ENCODE results near the gene ACTA2. TPM values are rescaled to one million over a fixed set of nuclear protein-coding genes. Genes with fewer than 3 reads are reported as not detected.

The ACTA2 gene
- total RNA-seq, 1 experiment from 2014 or later = 52.2 TPM

DNA sequence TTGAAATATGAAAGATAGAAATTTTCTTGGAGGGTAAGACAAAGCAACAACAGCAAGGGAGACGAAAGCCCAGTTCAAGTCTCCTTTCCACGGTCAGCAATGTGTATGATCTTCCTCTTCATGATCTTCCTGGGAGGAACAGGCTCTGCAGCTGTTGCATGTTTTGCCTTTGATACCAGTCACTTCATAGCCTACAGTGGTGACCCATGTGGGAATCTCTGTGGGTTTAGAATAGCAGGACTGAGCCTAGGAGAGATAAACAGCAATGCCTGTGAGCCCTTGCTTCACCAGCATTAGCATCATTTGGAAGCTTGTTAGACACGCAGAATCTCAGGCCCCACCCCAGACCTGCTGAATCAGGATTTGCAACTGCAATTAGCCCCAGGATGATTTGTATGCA is 40.7 kb downstream of the ACTA2 start:
- ChIA-PET POLR2A (ENCODE audit: low non-redundant PET) (no interaction called here), CTCF (no interaction called here)
- H3K9me3 ChIP-seq (ENCODE audit: low read depth, low read length, poor library complexity, severe bottlenecking) = no peaks in the 10 kb centered on the region
- TF ChIP-seq, protein P1, sequence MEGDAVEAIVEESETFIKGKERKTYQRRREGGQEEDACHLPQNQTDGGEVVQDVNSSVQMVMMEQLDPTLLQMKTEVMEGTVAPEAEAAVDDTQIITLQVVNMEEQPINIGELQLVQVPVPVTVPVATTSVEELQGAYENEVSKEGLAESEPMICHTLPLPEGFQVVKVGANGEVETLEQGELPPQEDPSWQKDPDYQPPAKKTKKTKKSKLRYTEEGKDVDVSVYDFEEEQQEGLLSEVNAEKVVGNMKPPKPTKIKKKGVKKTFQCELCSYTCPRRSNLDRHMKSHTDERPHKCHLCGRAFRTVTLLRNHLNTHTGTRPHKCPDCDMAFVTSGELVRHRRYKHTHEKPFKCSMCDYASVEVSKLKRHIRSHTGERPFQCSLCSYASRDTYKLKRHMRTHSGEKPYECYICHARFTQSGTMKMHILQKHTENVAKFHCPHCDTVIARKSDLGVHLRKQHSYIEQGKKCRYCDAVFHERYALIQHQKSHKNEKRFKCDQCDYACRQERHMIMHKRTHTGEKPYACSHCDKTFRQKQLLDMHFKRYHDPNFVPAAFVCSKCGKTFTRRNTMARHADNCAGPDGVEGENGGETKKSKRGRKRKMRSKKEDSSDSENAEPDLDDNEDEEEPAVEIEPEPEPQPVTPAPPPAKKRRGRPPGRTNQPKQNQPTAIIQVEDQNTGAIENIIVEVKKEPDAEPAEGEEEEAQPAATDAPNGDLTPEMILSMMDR (conservative IDR thresholded peaks at IDR 0.05; ENCODE audit: low read depth, low read length) = no peak
- TF ChIP-seq EZH2 (IDR thresholded peaks at IDR 0.05; ENCODE audit: borderline replicate concordance, low read depth, low read length, poor library complexity, severe bottlenecking) = no peak
- H3K4me1 ChIP-seq (ENCODE audit: insufficient read depth, low read length, poor library complexity, severe bottlenecking) = peaks cover 27% of the 10 kb centered on the region
- H3K4me3 ChIP-seq (ENCODE audit: low read depth, low read length, poor library complexity, severe bottlenecking) = no peak overlapping the region
- no peak overlapping the region for H3K27ac ChIP-seq (ENCODE audit: low read depth, low read length, poor library complexity, severe bottlenecking)
- no peak for DNase-seq (ENCODE audit: low spot score)
- H3K36me3 ChIP-seq (ENCODE audit: insufficient read depth, low read length, poor library complexity, severe bottlenecking) = peaks cover 57% of the 10 kb centered on the region
- no TSS peak for BruUV-seq (replicated peaks)
- intact Hi-C loops (cut with micrococcal nuclease; ENCODE audit: unreplicated experiment) = no loop called here
- no peaks in the 10 kb centered on the region for H3K27me3 ChIP-seq (replicated peaks; ENCODE audit: insufficient read depth, low read depth, low read length, poor library complexity)

DNA sequence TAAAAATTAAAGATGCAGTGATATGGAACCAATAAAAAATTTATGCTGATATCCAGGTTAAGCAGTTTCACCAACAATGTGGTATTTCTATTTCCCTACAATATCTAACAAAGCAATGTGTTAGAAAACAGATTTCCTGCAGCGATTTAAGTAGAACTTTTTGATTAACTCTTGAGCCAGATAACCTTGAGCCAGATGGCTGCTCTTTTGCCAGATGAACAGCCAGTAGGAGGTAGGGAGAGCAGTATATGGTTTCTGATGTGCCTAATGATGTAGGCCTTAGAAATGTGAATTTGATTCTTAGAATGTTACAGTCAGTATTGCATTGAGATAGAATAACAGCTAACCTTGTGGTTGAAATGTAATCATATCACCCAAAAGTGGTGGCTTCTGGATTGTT is 41.5 kb downstream of the ACTA2 start:
- no TSS peak for BruUV-seq (replicated peaks)
- Histone ChIP-seq H3K27me3 (replicated peaks; ENCODE audit: insufficient read depth, low read depth, low read length, poor library complexity) (no peaks in the 10 kb centered on the region), H3K4me3 (ENCODE audit: low read depth, low read length, poor library complexity, severe bottlenecking) (no peak overlapping the region), H3K9me3 (ENCODE audit: low read depth, low read length, poor library complexity, severe bottlenecking) (no peaks in the 10 kb centered on the region), H3K36me3 (ENCODE audit: insufficient read depth, low read length, poor library complexity, severe bottlenecking) (peaks cover 63% of the 10 kb centered on the region), H3K4me1 (ENCODE audit: insufficient read depth, low read length, poor library complexity, severe bottlenecking) (peaks cover 23% of the 10 kb centered on the region), H3K27ac (ENCODE audit: low read depth, low read length, poor library complexity, severe bottlenecking) (no peak overlapping the region)
- TF ChIP-seq, protein P1 (conservative IDR thresholded peaks at IDR 0.05; ENCODE audit: low read depth, low read length) = no peak
- TF ChIP-seq EZH2 (IDR thresholded peaks at IDR 0.05; ENCODE audit: borderline replicate concordance, low read depth, low read length, poor library complexity, severe bottlenecking) = no peak
- CTCF ChIA-PET = no interaction called here
- POLR2A ChIA-PET (ENCODE audit: low non-redundant PET) = no interaction called here
- intact Hi-C loops (cut with micrococcal nuclease; ENCODE audit: unreplicated experiment) = no loop called here
- DNase-seq (ENCODE audit: low spot score) = no peak

DNA sequence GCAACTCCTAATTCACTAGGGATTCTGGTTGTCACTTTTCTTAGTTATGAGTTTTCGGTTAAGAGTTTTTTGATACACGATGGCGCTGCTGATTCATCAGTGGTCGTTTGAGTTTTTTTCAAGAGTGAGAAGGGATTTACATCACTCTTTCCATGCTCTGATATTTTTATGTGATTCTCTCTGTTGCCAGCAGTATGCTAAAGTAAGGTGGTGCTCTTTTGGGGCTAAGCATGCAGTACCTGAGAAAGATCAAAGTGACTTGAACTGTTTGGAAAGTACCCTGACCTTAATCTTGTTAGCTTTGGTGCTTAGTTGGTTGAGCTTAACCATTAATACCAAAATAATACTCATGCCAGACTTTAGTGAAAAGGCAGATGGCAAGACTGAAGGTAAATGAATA is 44.4 kb downstream of the ACTA2 start:
- Histone ChIP-seq H3K4me1 (ENCODE audit: insufficient read depth, low read length, poor library complexity, severe bottlenecking) (peaks cover 6% of the 10 kb centered on the region), H3K36me3 (ENCODE audit: insufficient read depth, low read length, poor library complexity, severe bottlenecking) (peaks cover 72% of the 10 kb centered on the region), H3K27ac (ENCODE audit: low read depth, low read length, poor library complexity, severe bottlenecking) (no peak overlapping the region), H3K27me3 (replicated peaks; ENCODE audit: insufficient read depth, low read depth, low read length, poor library complexity) (no peaks in the 10 kb centered on the region), H3K9me3 (ENCODE audit: low read depth, low read length, poor library complexity, severe bottlenecking) (no peaks in the 10 kb centered on the region), H3K4me3 (ENCODE audit: low read depth, low read length, poor library complexity, severe bottlenecking) (no peak overlapping the region)
- CTCF ChIA-PET = no interaction called here
- no peak for DNase-seq (ENCODE audit: low spot score)
- TF ChIP-seq, protein P1 (conservative IDR thresholded peaks at IDR 0.05; ENCODE audit: low read depth, low read length) = no peak
- no peak for TF ChIP-seq EZH2 (IDR thresholded peaks at IDR 0.05; ENCODE audit: borderline replicate concordance, low read depth, low read length, poor library complexity, severe bottlenecking)
- no TSS peak for BruUV-seq (replicated peaks)
- intact Hi-C loops (cut with micrococcal nuclease; ENCODE audit: unreplicated experiment) = no loop called here
- POLR2A ChIA-PET (ENCODE audit: low non-redundant PET) = no interaction called here

Data from A673 (cell line).